ENCODE measurements around the gene HIP1.
"Not testable (repeated sequence)": the region's sequence is repeated elsewhere in the genome, so short reads cannot be mapped to it uniquely, and the experiment has no call there.

HIP1 gene

GRCh38 chr7:75609416-75609815, 129.3 kb downstream of the HIP1 start:
- not testable (repeated sequence) for DNase-seq (ENCODE audit: low read depth)

GRCh38 chr7:75608451-75609122, 130.2 kb downstream of the HIP1 start:
- no peak for DNase-seq (ENCODE audit: low read depth)

GRCh38 chr7:75604408-75604807, 134.3 kb downstream of the HIP1 start:
- DNase-seq (ENCODE audit: low read depth) = no peak

GRCh38 chr7:75602831-75603230, 135.9 kb downstream of the HIP1 start:
- DNase-seq (ENCODE audit: low read depth) = not testable (repeated sequence)

DNA sequence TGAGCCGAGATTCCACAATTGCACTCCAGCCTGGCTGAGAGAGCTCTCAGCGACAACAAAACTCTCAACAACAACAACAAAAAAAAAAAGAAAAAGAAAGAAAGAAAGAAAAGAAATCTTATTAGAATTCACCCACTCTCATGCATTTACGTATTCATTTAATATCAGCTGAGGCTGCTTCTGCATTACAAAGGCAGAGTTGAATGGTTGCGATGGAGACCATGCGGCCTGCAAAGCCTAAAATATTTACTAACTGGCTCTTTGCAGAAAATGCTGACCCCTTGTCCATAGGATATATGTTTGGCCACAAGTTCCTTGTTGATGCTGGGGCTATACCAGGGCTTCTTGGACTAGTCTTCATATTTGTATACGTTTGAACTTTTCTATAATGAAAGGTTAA, 137.2 kb downstream of the HIP1 start:
- DNase-seq (ENCODE audit: low read depth) = no peak

DNA sequence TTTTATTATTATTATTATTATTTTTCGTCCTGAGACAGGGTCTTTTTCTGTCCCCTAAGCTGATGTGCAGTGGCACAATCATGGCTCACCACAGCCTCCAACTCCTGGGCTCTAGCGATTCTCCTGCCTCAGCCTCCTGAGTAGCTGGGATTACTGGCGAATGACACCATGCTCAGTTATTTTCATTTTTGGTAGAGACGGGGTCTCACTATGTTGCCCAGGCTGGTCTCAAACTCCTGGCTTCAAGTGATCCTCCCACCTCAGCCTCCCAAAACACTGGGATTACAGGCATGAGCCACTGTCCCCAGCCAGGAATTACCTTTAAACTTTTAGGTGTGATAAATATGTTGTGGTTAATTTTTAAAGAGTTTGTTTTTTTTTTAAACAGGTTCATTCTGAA, 138.0 kb downstream of the HIP1 start:
- not testable (repeated sequence) for DNase-seq (ENCODE audit: low read depth)

- no peak for DNase-seq (ENCODE audit: low read depth)
These were observed 139.4 kb downstream of the HIP1 start for GRCh38 chr7:75599244-75599781.

DNA sequence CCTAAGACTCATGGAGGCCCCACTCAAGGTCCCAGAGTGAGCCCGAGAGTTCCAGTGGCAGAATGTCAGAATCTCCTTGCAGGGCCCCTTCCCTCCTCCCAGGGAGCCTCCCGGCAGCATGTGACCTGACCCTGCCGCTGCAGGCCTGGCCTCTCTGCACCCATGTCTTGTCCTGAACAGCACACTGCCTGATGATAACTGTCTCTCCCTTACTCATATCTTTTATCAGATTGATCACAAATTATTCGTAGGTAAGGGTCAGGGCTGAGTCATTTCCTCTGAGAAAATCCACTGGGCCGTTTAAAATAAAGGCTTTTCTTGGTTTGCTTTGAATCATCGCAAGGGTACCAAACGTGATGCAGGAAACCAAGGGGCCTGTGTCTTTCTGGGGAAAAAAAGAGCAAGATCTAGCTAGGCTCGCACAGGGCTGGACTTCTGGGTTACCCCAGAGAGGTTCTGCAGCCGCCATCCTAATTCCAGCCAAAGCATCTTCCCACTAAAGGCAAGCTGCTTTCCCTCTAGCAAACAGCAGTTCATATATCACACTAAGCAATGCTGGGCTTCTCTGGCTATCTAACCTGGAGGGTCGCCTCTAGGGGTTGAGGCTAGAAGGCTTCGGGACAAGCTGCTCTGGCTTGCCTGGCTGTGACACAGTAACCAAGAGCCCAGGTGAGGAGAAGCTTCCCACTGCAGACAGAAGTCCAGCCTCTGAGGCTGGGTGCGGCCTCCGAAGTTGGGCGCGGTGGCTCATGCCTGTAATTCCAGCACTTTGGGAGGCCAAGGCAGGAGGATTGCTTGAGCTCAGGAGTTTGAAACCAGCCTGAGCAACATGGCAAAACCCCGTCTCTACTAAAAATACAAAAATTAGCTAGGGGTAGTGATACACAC, 141.8 kb downstream of the HIP1 start:
- no peak for DNase-seq (ENCODE audit: low read depth)

GRCh38 chr7:75595766-75596165, 143.0 kb downstream of the HIP1 start:
- DNase-seq (ENCODE audit: low read depth) = no peak

DNA sequence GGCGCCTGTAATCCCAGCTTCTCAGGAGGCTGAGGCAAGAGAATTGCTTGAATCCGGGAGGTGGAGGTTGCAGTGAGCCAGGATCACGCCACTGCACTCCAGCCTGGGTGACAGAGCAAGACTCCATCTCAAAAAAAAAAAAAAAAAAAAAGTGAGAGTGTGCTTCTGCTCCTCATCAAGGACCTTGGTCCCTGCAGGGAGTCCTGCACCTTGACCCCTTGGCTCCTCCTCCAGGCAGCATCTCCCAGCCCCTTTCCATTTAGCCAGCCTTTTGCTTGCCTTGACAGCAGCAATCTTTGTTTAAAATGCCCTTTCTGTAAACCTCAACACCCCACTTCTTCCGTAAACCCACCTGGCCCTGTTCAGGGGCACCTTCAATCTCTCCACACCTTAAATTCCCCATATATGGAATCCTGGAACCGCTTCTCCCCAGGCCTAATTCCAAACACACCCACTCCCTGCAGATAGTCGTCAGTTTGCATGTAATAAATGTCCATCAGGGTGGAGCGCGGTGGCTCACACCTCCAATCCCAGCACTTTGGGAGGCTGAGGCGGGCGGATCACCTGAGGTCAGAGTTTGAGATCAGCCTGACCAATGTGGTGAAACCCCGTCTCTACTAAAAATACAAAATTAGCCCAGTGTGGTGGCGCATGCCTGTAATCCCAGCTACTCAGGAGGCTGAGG, 145.1 kb downstream of the HIP1 start:
- DNase-seq (ENCODE audit: low read depth) = not testable (repeated sequence)

- no peak for DNase-seq (ENCODE audit: low read depth)
These were observed 147.1 kb downstream of the HIP1 start for GRCh38 chr7:75591467-75592255.

DNA sequence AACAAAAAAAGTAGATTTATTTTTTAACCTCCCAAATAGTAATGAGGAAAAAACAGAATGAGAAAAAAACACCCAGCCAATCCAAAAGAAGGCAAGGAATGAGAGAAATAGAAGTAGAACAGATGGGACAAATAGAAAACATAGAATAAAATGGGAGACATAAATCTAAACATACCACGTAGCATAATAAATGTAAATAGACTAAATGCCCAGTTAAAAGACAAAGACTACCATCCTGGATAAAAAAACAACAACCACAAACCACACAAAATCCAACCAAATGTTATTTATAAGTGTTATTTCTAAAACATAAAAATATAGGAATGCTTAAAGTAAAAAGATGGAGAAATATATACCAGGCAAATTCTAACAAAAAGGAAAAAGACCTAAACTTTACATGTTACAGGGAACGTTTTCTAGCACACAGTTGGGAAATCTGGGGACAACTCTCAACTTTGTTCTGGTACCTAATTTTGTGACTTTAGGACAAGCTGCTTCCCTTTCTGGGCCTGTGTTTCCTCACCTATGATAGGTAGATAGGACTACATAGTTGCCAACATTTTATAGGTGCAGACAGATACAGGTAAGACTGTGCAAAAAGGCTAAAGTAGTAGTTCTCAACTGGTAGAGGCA, 148.3 kb downstream of the HIP1 start:
- DNase-seq (ENCODE audit: low read depth) = no peak

DNA sequence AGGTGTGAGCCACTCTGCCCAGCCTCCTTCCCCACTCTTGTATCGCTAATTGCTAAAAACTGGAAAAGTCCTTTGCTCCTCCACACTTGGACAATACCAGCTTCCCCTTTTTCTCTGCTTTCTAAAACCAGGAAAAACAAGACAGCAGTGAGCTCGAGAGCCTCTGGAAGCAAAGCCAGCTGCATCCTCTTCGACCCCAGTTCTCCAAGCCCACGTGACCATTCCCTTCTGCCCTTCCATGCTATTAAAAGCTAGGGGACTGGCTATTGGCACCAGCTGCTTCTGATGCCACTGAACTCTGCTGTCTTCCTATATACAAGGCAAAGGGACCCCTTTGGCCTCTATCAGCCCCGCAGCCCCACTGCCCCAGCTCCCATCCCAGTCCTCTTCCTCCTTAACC, 154.4 kb downstream of the HIP1 start:
- DNase-seq (ENCODE audit: low read depth) = no peak

- DNase-seq (ENCODE audit: low read depth) = no peak
These were observed 155.5 kb downstream of the HIP1 start for GRCh38 chr7:75583255-75583654.

GRCh38 chr7:75579899-75580298, 158.8 kb downstream of the HIP1 start:
- DNase-seq (ENCODE audit: low read depth) = no peak

GRCh38 chr7:75578081-75578480, 160.7 kb downstream of the HIP1 start:
- DNase-seq (ENCODE audit: low read depth) = no peak

- DNase-seq (ENCODE audit: low read depth) = no peak
These were observed 163.1 kb downstream of the HIP1 start for GRCh38 chr7:75575488-75576121.

DNA sequence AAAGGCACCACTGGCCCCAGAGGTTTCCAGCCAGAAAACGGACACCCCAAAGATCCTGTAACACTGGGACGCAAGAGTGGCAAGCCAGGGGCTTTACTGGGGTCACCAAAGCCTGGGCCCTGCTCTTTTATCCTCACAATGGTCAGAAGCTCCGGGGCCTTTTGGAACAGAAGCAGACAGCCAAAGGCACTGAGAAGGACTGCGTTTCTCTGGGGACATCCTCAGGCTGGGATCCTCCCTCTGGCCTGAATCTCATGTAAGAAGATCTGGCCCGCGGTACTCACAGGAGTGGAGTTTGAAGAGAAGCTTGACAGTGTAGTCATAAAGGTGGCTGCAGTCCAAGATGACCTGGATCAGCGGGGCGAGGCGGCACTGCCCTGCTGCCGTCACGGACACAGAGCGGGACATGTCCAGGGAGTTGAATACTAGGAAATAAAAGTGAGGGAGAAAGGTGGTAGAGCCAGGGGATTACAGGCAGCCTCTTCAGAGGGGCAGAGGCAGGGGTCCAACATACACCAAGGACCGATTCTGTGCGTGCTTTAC, 165.2 kb downstream of the HIP1 start:
- DNase-seq (ENCODE audit: low read depth) = no peak

DNA sequence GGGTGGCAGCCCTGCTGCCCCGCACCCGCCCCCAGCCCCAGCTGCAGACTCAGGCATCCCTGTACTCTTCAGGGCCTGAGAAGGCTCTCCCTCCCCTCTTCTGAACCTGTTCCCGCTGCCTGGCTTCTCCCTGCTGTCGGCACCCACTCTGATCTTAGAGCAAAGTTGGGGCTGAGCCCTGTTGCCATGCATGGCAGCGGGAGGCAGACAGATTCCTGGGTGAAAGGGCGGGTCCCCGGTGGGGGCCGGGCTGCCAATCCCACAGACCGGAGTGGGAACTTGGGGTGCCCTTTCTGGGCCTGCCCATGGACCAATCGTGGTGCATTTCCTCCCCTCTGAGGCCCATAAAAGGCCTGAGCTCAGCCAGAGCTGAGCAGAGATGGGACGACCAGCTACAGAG, 165.9 kb downstream of the HIP1 start:
- DNase-seq (ENCODE audit: low read depth) = no peak

DNA sequence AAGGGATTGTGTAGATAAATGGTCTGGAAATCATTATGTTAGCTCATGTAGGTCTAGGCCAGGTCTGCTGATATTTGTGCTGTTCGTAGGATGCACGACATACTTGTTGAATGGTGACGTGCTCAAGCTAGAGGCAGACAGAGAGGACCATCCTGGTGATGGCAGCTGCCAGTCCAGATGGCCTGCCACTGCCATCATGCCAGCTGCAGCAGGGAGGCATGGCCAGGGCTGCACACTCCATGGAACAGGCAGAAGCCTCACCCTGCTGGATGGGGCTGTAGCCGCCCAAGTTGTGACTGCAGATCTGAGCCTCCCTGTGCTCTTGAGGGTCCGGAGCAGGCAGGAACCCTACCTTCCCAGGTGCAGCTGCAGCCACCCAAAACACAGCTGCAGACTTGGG, 166.3 kb downstream of the HIP1 start:
- no peak for DNase-seq (ENCODE audit: low read depth)

GRCh38 chr7:75571209-75571608, 167.5 kb downstream of the HIP1 start:
- DNase-seq (ENCODE audit: low read depth) = no peak

Measured in activated T-cell treated with anti-CD3 and anti-CD28 coated beads for 1 hour (primary cell).